Measurements from ENCODE around the gene H1-8.

The H1-8 gene

GRCh38 chr3:129521611-129522010 is 21.4 kb upstream of the H1-8 start:
- DNase-seq, result no peak
- no peaks in the 10 kb centered on the region for H3K27me3 Mint-ChIP-seq
- peaks cover 4% of the 10 kb centered on the region for H3K36me3 Mint-ChIP-seq (ENCODE audit: low read depth)
- H3K4me3 Mint-ChIP-seq, result no peak overlapping the region
- no peak overlapping the region for H3K27ac Mint-ChIP-seq
- H3K9me3 Mint-ChIP-seq, result no peaks in the 10 kb centered on the region
- H3K4me1 Mint-ChIP-seq (ENCODE audit: low read depth), result peaks cover 3% of the 10 kb centered on the region

- Mint-ChIP-seq H3K9me3 (no peaks in the 10 kb centered on the region), H3K4me1 (ENCODE audit: low read depth) (peaks cover 3% of the 10 kb centered on the region), H3K4me3 (no peak overlapping the region), H3K27me3 (no peaks in the 10 kb centered on the region), H3K27ac (no peak overlapping the region), H3K36me3 (ENCODE audit: low read depth) (no peaks in the 10 kb centered on the region)
- DNase-seq, result no peak
These were observed 20.0 kb upstream of the H1-8 start for GRCh38 chr3:129522953-129523352.

GRCh38 chr3:129524081-129524480 is 18.9 kb upstream of the H1-8 start:
- no peak overlapping the region for H3K27ac Mint-ChIP-seq
- no peak overlapping the region for H3K4me3 Mint-ChIP-seq
- DNase-seq, result no peak
- no peaks in the 10 kb centered on the region for H3K9me3 Mint-ChIP-seq
- no peaks in the 10 kb centered on the region for H3K27me3 Mint-ChIP-seq
- peaks cover 3% of the 10 kb centered on the region for H3K4me1 Mint-ChIP-seq (ENCODE audit: low read depth)
- H3K36me3 Mint-ChIP-seq (ENCODE audit: low read depth), result no peaks in the 10 kb centered on the region

GRCh38 chr3:129525341-129525968 is 17.5 kb upstream of the H1-8 start:
- H3K27ac Mint-ChIP-seq, result no peak overlapping the region
- H3K27me3 Mint-ChIP-seq, result no peaks in the 10 kb centered on the region
- H3K4me3 Mint-ChIP-seq, result no peak overlapping the region
- no peak for DNase-seq
- no peaks in the 10 kb centered on the region for H3K9me3 Mint-ChIP-seq
- H3K4me1 Mint-ChIP-seq (ENCODE audit: low read depth), result peaks cover 3% of the 10 kb centered on the region
- H3K36me3 Mint-ChIP-seq (ENCODE audit: low read depth), result no peaks in the 10 kb centered on the region

GRCh38 chr3:129526121-129526900 is 16.7 kb upstream of the H1-8 start:
- Mint-ChIP-seq H3K27me3 (no peaks in the 10 kb centered on the region), H3K36me3 (ENCODE audit: low read depth) (no peaks in the 10 kb centered on the region), H3K4me1 (ENCODE audit: low read depth) (peaks cover 3% of the 10 kb centered on the region), H3K9me3 (no peaks in the 10 kb centered on the region), H3K27ac (no peak overlapping the region), H3K4me3 (no peak overlapping the region)
- DNase-seq, result no peak

GRCh38 chr3:129527262-129527661 is 15.7 kb upstream of the H1-8 start:
- no peak for DNase-seq
- H3K4me1 Mint-ChIP-seq (ENCODE audit: low read depth), result peaks cover 3% of the 10 kb centered on the region
- H3K36me3 Mint-ChIP-seq (ENCODE audit: low read depth), result no peaks in the 10 kb centered on the region
- H3K27me3 Mint-ChIP-seq, result no peaks in the 10 kb centered on the region
- no peak overlapping the region for H3K4me3 Mint-ChIP-seq
- H3K9me3 Mint-ChIP-seq, result no peaks in the 10 kb centered on the region
- no peak overlapping the region for H3K27ac Mint-ChIP-seq

GRCh38 chr3:129528589-129529100 is 14.3 kb upstream of the H1-8 start, which contains the start of gene RHO:
Gene RHO, plus strand, starts transcription at chr3:129528639. Its CDS starts 95 bp downstream, at chr3:129528734.
- H3K36me3 Mint-ChIP-seq (ENCODE audit: low read depth), result no peaks in the 10 kb centered on the region
- H3K4me3 Mint-ChIP-seq, result no peak within 1 kb of the TSS
- no peaks in the 10 kb centered on the region for H3K9me3 Mint-ChIP-seq
- H3K4me1 Mint-ChIP-seq (ENCODE audit: low read depth), result peaks cover 3% of the 10 kb centered on the region
- H3K27me3 Mint-ChIP-seq, result no peaks in the 10 kb centered on the region
- no peak for DNase-seq
- H3K27ac Mint-ChIP-seq, result no peak within 1 kb of the TSS

- Mint-ChIP-seq H3K4me3 (no peak overlapping the region), H3K9me3 (no peaks in the 10 kb centered on the region), H3K36me3 (ENCODE audit: low read depth) (no peaks in the 10 kb centered on the region), H3K27me3 (no peaks in the 10 kb centered on the region), H3K4me1 (ENCODE audit: low read depth) (peaks cover 3% of the 10 kb centered on the region), H3K27ac (no peak overlapping the region)
- DNase-seq, result no peak
These were observed 13.4 kb upstream of the H1-8 start for GRCh38 chr3:129529436-129530210.

GRCh38 chr3:129530251-129530791 is 12.7 kb upstream of the H1-8 start:
- DNase-seq, result no peak
- no peaks in the 10 kb centered on the region for H3K27me3 Mint-ChIP-seq
- H3K4me1 Mint-ChIP-seq (ENCODE audit: low read depth), result peaks cover 3% of the 10 kb centered on the region
- no peaks in the 10 kb centered on the region for H3K9me3 Mint-ChIP-seq
- no peaks in the 10 kb centered on the region for H3K36me3 Mint-ChIP-seq (ENCODE audit: low read depth)
- H3K4me3 Mint-ChIP-seq, result no peak overlapping the region
- no peak overlapping the region for H3K27ac Mint-ChIP-seq

- no peaks in the 10 kb centered on the region for H3K27me3 Mint-ChIP-seq
- no peaks in the 10 kb centered on the region for H3K9me3 Mint-ChIP-seq
- no peak overlapping the region for H3K4me3 Mint-ChIP-seq
- no peaks in the 10 kb centered on the region for H3K36me3 Mint-ChIP-seq (ENCODE audit: low read depth)
- H3K4me1 Mint-ChIP-seq (ENCODE audit: low read depth), result no peaks in the 10 kb centered on the region
- no peak for DNase-seq
- H3K27ac Mint-ChIP-seq, result no peak overlapping the region
These were observed 12.2 kb upstream of the H1-8 start for GRCh38 chr3:129530821-129531220.

- no peak for DNase-seq
- Mint-ChIP-seq H3K4me3 (no peak overlapping the region), H3K27ac (no peak overlapping the region), H3K9me3 (no peaks in the 10 kb centered on the region), H3K36me3 (ENCODE audit: low read depth) (no peaks in the 10 kb centered on the region), H3K27me3 (no peaks in the 10 kb centered on the region), H3K4me1 (ENCODE audit: low read depth) (no peaks in the 10 kb centered on the region)
These were observed 11.3 kb upstream of the H1-8 start for GRCh38 chr3:129531699-129532098.

- DNase-seq, result no peak
- no peaks in the 10 kb centered on the region for H3K9me3 Mint-ChIP-seq
- no peaks in the 10 kb centered on the region for H3K4me1 Mint-ChIP-seq (ENCODE audit: low read depth)
- H3K27me3 Mint-ChIP-seq, result no peaks in the 10 kb centered on the region
- H3K4me3 Mint-ChIP-seq, result no peak overlapping the region
- no peaks in the 10 kb centered on the region for H3K36me3 Mint-ChIP-seq (ENCODE audit: low read depth)
- H3K27ac Mint-ChIP-seq, result no peak overlapping the region
These were observed 10.7 kb upstream of the H1-8 start for GRCh38 chr3:129532261-129532660.

GRCh38 chr3:129533406-129533805 is 9.6 kb upstream of the H1-8 start:
- no peak for DNase-seq
- no peaks in the 10 kb centered on the region for H3K9me3 Mint-ChIP-seq
- H3K4me1 Mint-ChIP-seq (ENCODE audit: low read depth), result no peaks in the 10 kb centered on the region
- no peak overlapping the region for H3K27ac Mint-ChIP-seq
- no peak overlapping the region for H3K4me3 Mint-ChIP-seq
- no peaks in the 10 kb centered on the region for H3K27me3 Mint-ChIP-seq
- H3K36me3 Mint-ChIP-seq (ENCODE audit: low read depth), result no peaks in the 10 kb centered on the region

GRCh38 chr3:129534428-129535027 is 8.4 kb upstream of the H1-8 start:
- no peaks in the 10 kb centered on the region for H3K36me3 Mint-ChIP-seq (ENCODE audit: low read depth)
- no peaks in the 10 kb centered on the region for H3K27me3 Mint-ChIP-seq
- H3K4me3 Mint-ChIP-seq, result no peak overlapping the region
- no peaks in the 10 kb centered on the region for H3K9me3 Mint-ChIP-seq
- no peak overlapping the region for H3K27ac Mint-ChIP-seq
- no peaks in the 10 kb centered on the region for H3K4me1 Mint-ChIP-seq (ENCODE audit: low read depth)
- DNase-seq, result no peak
